ENCODE data around the gene INTS11. TPM values are rescaled to one million over a fixed set of nuclear protein-coding genes. Genes with fewer than 3 reads are reported as not detected.

Gene INTS11
- total RNA-seq, 1 experiment from 2014 or later: 139 TPM

GRCh38 chr1:1349256-1350012, 25.0 kb upstream of the INTS11 start, which contains the start of gene DVL1:
Gene DVL1 (minus strand): TSS chr1:1349418. CDS start chr1:1349065, 353 bp downstream.
- peaks cover 3% of the 10 kb centered on the region; the same call in 1 of the 2 replicates for H3K79me2 ChIP-seq (ENCODE audit: insufficient read depth, low read length)
- peaks cover 0 to 8% (median 2%) of the 10 kb centered on the region in 3 experiments; a peak in 1 of 7 replicates for H3K36me3 Mint-ChIP-seq (ENCODE audit: insufficient read depth in 1 of 3, low read depth in 3 of 3)
- H2AK5ac ChIP-seq (ENCODE audit: insufficient read length, low read length): no peak within 1 kb of the TSS
- no peak within 1 kb of the TSS for H4K5ac ChIP-seq (ENCODE audit: insufficient read length, low read depth, low read length)
- peak within 1 kb of the TSS; percentile 3 for H3K9ac ChIP-seq (ENCODE audit: extremely low read depth, insufficient read length, low read length)
- H3K56ac ChIP-seq (ENCODE audit: insufficient read length, low read depth, low read length): no peak within 1 kb of the TSS
- H3K27me3 ChIP-seq (ENCODE audit: insufficient read depth, low read length): no peaks in the 10 kb centered on the region
- H3K4me1 ChIP-seq (ENCODE audit: insufficient read depth, low read length): no peaks in the 10 kb centered on the region; the same call in 1 of the 2 replicates
- H3K27me3 Mint-ChIP-seq (ENCODE audit: low read depth): peaks cover 20% of the 10 kb centered on the region
- H3K27ac Mint-ChIP-seq: no peak within 1 kb of the TSS
- no peak within 1 kb of the TSS for H3T11ph ChIP-seq (ENCODE audit: low read length)
- TF ChIP-seq CTCF (conservative IDR thresholded peaks at IDR 0.05): peak; percentile 55; the same call in 2 of the 3 replicates
- H2BK12ac ChIP-seq (ENCODE audit: insufficient read length, low read depth, low read length): no peak within 1 kb of the TSS
- no peak within 1 kb of the TSS for H2BK20ac ChIP-seq (ENCODE audit: low read depth, low read length, poor library complexity, severe bottlenecking)
- H3K23ac ChIP-seq (ENCODE audit: insufficient read length, low read depth, low read length): no peak within 1 kb of the TSS
- H3K14ac ChIP-seq (ENCODE audit: insufficient read depth, low read length): peak within 1 kb of the TSS; percentile 59
- H2BK15ac ChIP-seq (ENCODE audit: low read depth, low read length): no peak within 1 kb of the TSS
- peak within 1 kb of the TSS; percentile 90 for H3K4me2 ChIP-seq (ENCODE audit: insufficient read depth, insufficient read length, low read length)
- H3K9me3 Mint-ChIP-seq: no peaks in the 10 kb centered on the region
- no peak within 1 kb of the TSS for H2AFZ ChIP-seq (ENCODE audit: low read length)
- no peaks in the 10 kb centered on the region for H3K9me3 ChIP-seq (ENCODE audit: control insufficient read depth, low read depth, low read length)
- H3K4me3 Mint-ChIP-seq: peak within 1 kb of the TSS; percentile 72 to 84
- H3K18ac ChIP-seq (ENCODE audit: insufficient read length, low read depth, low read length): no peak within 1 kb of the TSS
- H3K79me1 ChIP-seq (ENCODE audit: insufficient read depth, low read depth, low read length, poor library complexity, severe bottlenecking): peaks cover 10% of the 10 kb centered on the region
- H3K4me1 Mint-ChIP-seq: peaks cover 22 to 39% of the 10 kb centered on the region in 2 experiments
- H3K23me2 ChIP-seq (ENCODE audit: insufficient read length, low read depth, low read length, poor library complexity, severe bottlenecking): peaks cover 11% of the 10 kb centered on the region
- H2BK120ac ChIP-seq (ENCODE audit: low read depth, low read length, poor library complexity, severe bottlenecking): no peak within 1 kb of the TSS
- WGBS (ENCODE audit: extremely low coverage, insufficient read length, low lambda C conversion rate): no CpG with 5 or more reads among the region's 122 CpGs
- no peak within 1 kb of the TSS for H3K27ac ChIP-seq (ENCODE audit: insufficient read length, low read depth, low read length)
- DNase-seq: peak; percentile 67
- H4K20me1 ChIP-seq (ENCODE audit: control insufficient read depth, insufficient read depth, insufficient read length): peaks cover 3% of the 10 kb centered on the region
- no peak within 1 kb of the TSS for H4K91ac ChIP-seq (ENCODE audit: insufficient read length, low read depth, low read length)
- no peak within 1 kb of the TSS for H4K8ac ChIP-seq (replicated peaks; ENCODE audit: insufficient read length, low read depth, low read length)
- no peak within 1 kb of the TSS for H2BK5ac ChIP-seq (ENCODE audit: insufficient read length, low read length)
- no peak within 1 kb of the TSS for H3K4ac ChIP-seq (ENCODE audit: low read depth, low read length)
